SU-DHL-6 (cell line): ENCODE results near the gene PDGFA.

Experiments
- H2AFZ ChIP-seq: fragments of 200-600 bp; sonication (generic); 2 replicates; pipeline ENCODE4 v1.6.1; 2014; ENCODE audit warnings: low read depth, mild to moderate bottlenecking, moderate library complexity, mixed read lengths, antibody characterized with exemption, low read length; ENCODE audit not compliant: severe bottlenecking
- H3F3A ChIP-seq: fragments of 200-600 bp; shearing (Covaris generic); 2 replicates; pipeline ENCODE4 v1.6.0; 2016; ENCODE audit warnings: antibody characterized with exemption, mild to moderate bottlenecking; ENCODE audit not compliant: insufficient read depth
- H3K27ac ChIP-seq: fragments of 200-600 bp; sonication (generic); 2 replicates; pipeline ENCODE4 v1.5.1; 2016; ENCODE audit warnings: low read depth, mild to moderate bottlenecking, low read length, moderate library complexity, mixed read lengths
- H3K27me3 ChIP-seq: fragments of 200-600 bp; sonication (generic), shearing (Covaris generic); 2 replicates; pipeline ENCODE4 v1.6.0; 2014; ENCODE audit warnings: mild to moderate bottlenecking, low read length
- H3K36me3 ChIP-seq: fragments of 200-600 bp; sonication (generic); 2 replicates; pipeline ENCODE4 v1.6.1; 2014; ENCODE audit warnings: mild to moderate bottlenecking, low read length, mixed read lengths
- H3K4me2 ChIP-seq: fragments of 300-600, 200-600 bp; shearing (Covaris generic), sonication (generic); 2 replicates; pipeline ENCODE4 v1.6.0; 2014; ENCODE audit warnings: low read length, low read depth, mild to moderate bottlenecking; ENCODE audit not compliant: poor library complexity, severe bottlenecking
- H3K4me3 ChIP-seq: fragments of 200-600 bp; sonication (generic); 2 replicates; pipeline ENCODE4 v1.5.1; 2014; ENCODE audit warnings: antibody characterized with exemption, low read length, mild to moderate bottlenecking, mixed read lengths; ENCODE audit not compliant: insufficient read depth, poor library complexity, severe bottlenecking
- H3K79me2 ChIP-seq: fragments of 200-600 bp; sonication (generic); 2 replicates; pipeline ENCODE4 v1.6.1; 2014; ENCODE audit warnings: mild to moderate bottlenecking, low read length, moderate library complexity; ENCODE audit not compliant: insufficient read depth
- H3K9ac ChIP-seq: fragments of 200-600 bp; sonication (generic); 2 replicates; pipeline ENCODE4 v1.7.0; 2014; ENCODE audit warnings: mild to moderate bottlenecking, low read length
- H3K9me2 ChIP-seq: fragments of 200-600 bp; sonication (generic); replicated peaks from 2 replicates; pipeline ENCODE4 v1.6.1; 2014; ENCODE audit warnings: low read length; ENCODE audit not compliant: insufficient read depth
- H3K9me3 ChIP-seq: fragments of 200-600 bp; sonication (generic); 2 replicates; pipeline ENCODE4 v1.6.1; 2014; ENCODE audit warnings: low read length, mixed read lengths; ENCODE audit not compliant: insufficient read depth
- H4K20me1 ChIP-seq: fragments of 200-600 bp; sonication (generic); 2 replicates; pipeline ENCODE4 v1.6.1; 2014; ENCODE audit warnings: low read depth, mild to moderate bottlenecking, antibody characterized with exemption, low read length, moderate library complexity, mixed read lengths
- EZH2phosphoT487 ChIP-seq: fragments of 200-600 bp; sonication (generic), shearing (Covaris generic); conservative IDR thresholded peaks from 2 replicates; pipeline ENCODE4 v1.6.1; 2018; ENCODE audit warnings: mild to moderate bottlenecking, antibody characterized with exemption, low read length, moderate library complexity, mixed read lengths
- TF ChIP-seq, protein P1 (sequence below): fragments of 200-600 bp; sonication (generic); IDR thresholded peaks from one replicate; pipeline ENCODE4 v1.5.1; 2017; ENCODE audit warnings: antibody characterized with exemption, mild to moderate bottlenecking, low read length, moderate library complexity; ENCODE audit not compliant: insufficient read depth, poor library complexity, severe bottlenecking

Gene PDGFA

GRCh38 chr7:512541-513311 lies 6.9 kb downstream of the PDGFA start:
- Histone ChIP-seq H3K9ac (no peak overlapping the region), H3K27ac (no peak overlapping the region), H3F3A (no peaks in the 10 kb centered on the region), H3K9me2 (no peaks in the 10 kb centered on the region), H3K4me2 (no peak overlapping the region), H3K27me3 (no peaks in the 10 kb centered on the region), H3K79me2 (no peaks in the 10 kb centered on the region), H4K20me1 (no peaks in the 10 kb centered on the region), H3K4me3 (no peak overlapping the region), H2AFZ (no peak overlapping the region), H3K9me3 (no peaks in the 10 kb centered on the region), H3K36me3 (no peaks in the 10 kb centered on the region)
- TF ChIP-seq, protein P1, sequence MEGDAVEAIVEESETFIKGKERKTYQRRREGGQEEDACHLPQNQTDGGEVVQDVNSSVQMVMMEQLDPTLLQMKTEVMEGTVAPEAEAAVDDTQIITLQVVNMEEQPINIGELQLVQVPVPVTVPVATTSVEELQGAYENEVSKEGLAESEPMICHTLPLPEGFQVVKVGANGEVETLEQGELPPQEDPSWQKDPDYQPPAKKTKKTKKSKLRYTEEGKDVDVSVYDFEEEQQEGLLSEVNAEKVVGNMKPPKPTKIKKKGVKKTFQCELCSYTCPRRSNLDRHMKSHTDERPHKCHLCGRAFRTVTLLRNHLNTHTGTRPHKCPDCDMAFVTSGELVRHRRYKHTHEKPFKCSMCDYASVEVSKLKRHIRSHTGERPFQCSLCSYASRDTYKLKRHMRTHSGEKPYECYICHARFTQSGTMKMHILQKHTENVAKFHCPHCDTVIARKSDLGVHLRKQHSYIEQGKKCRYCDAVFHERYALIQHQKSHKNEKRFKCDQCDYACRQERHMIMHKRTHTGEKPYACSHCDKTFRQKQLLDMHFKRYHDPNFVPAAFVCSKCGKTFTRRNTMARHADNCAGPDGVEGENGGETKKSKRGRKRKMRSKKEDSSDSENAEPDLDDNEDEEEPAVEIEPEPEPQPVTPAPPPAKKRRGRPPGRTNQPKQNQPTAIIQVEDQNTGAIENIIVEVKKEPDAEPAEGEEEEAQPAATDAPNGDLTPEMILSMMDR = no peak
- no peak for TF ChIP-seq EZH2phosphoT487

DNA sequence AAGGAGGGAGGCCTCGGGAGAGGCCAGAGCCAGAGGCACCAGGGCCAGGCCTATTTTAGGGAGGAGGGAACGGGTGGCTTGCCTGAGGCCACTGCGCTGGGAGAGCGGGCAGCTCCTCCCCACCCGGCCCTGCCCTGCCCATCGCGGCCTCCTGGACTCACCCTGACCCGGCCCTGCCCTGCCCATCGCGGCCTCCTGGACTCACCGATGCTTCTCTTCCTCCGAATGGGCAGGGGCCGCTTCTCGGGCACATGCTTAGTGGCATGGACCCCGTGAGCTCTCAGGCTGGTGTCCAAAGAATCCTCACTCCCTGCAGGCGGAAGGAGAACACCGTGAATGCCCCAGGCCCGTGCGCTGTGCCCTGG lies 7.5 kb downstream of the PDGFA start:
- H3K9me3 ChIP-seq = no peaks in the 10 kb centered on the region
- H3K27me3 ChIP-seq = no peaks in the 10 kb centered on the region
- H3K36me3 ChIP-seq = no peaks in the 10 kb centered on the region
- H3K27ac ChIP-seq = no peak overlapping the region
- H3K4me2 ChIP-seq = no peak overlapping the region
- no peaks in the 10 kb centered on the region for H3F3A ChIP-seq
- no peaks in the 10 kb centered on the region for H4K20me1 ChIP-seq
- no peaks in the 10 kb centered on the region for H3K79me2 ChIP-seq
- H3K9me2 ChIP-seq = no peaks in the 10 kb centered on the region
- no peak overlapping the region for H2AFZ ChIP-seq
- no peak overlapping the region for H3K4me3 ChIP-seq
- TF ChIP-seq, protein P1 = no peak
- no peak for TF ChIP-seq EZH2phosphoT487
- H3K9ac ChIP-seq = no peak overlapping the region

DNA sequence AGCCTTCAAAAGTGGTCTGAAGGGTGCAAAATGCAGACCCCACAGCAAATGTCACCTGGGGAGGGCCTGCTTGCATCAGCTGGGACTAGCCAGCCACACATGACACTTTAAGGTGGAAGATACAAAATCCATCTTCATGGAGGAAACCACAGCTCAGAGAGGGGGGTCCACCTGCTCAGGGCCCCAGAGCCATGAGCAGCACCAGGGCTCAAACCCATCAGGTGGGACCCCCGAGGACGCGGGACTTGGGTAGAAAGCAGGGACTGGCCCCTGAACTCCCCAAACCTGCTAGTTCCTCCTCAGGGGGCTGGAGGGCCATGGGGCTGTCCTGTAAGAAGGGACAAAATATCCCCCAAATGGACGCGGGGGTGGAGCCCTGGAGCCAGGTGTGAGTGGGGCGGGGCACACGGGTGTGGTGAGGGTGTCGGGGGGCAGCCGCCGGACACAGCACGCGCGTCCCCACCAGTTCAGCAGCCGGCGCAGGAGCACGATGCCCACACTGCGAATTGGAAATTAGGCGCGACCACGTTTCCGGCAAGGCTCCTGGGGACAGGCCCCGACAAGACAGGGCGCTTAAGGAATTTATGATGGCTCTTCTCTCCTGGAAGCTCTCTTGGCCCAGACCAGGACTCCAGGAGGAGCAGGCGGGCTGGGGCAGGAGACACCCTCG lies 8.0 kb downstream of the PDGFA start:
- Histone ChIP-seq H2AFZ (no peak overlapping the region), H3K79me2 (no peaks in the 10 kb centered on the region), H4K20me1 (no peaks in the 10 kb centered on the region), H3K27ac (no peak overlapping the region), H3K27me3 (no peaks in the 10 kb centered on the region), H3K4me2 (no peak overlapping the region), H3K4me3 (no peak overlapping the region), H3K9me2 (no peaks in the 10 kb centered on the region), H3K9ac (no peak overlapping the region), H3F3A (no peaks in the 10 kb centered on the region), H3K36me3 (no peaks in the 10 kb centered on the region), H3K9me3 (no peaks in the 10 kb centered on the region)
- no peak for TF ChIP-seq EZH2phosphoT487

DNA sequence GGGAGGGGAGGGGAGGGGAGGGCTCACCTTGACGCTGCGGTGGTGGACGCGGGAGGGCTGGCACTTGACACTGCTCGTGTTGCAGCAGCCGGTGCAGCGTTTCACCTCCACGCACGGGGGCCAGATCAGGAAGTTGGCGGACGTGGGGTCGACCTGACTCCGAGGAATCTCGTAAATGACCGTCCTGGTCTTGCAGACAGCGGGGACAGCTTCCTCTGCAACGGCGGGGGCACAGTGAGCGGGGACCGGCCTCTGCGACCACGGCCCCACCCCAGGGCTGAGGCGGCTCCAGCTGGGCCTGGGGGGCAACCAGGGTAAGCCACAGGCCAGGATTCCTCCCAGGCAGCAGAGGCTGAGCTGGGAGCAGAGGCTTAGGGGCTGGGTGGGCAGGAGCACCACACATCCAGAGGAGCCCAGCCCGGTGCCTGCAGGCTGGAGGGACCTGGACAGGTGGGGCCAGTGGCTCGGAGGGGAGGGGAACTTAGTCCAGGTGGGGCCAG lies 8.8 kb downstream of the PDGFA start:
- no peaks in the 10 kb centered on the region for H3K9me3 ChIP-seq
- H3K9me2 ChIP-seq = no peaks in the 10 kb centered on the region
- no peaks in the 10 kb centered on the region for H4K20me1 ChIP-seq

More for the DNA sequence above, 8.8 kb downstream of the PDGFA start:
- Histone ChIP-seq H3K36me3 (no peaks in the 10 kb centered on the region), H2AFZ (no peak overlapping the region), H3K27ac (no peak overlapping the region), H3K4me3 (no peak overlapping the region), H3K27me3 (no peaks in the 10 kb centered on the region), H3F3A (no peaks in the 10 kb centered on the region), H3K4me2 (no peak overlapping the region), H3K9ac (no peak overlapping the region), H3K79me2 (no peaks in the 10 kb centered on the region)
- TF ChIP-seq, protein P1 = no peak
- TF ChIP-seq EZH2phosphoT487 = no peak
